GM23338 (cell line): Measurements from ENCODE around the gene CFAP65.

Source experiments
- CREB1 ChIP-seq: fragments of 250-450 bp; sonication (Bioruptor Pico); IDR thresholded peaks from 2 replicates; pipeline ENCODE4 v1.5.0; 2020; ENCODE audit warnings: low read depth, mild to moderate bottlenecking, moderate library complexity
- CTCF ChIP-seq, 2 experiments: fragments of 200-600 bp in 1 of 2; sonication (generic) in 1 of 2; conservative IDR thresholded peaks; 2 replicates each; pipeline versions ENCODE4 v1.5.1 to v1.6.1; 2016 to 2017; ENCODE audit warnings: antibody characterized with exemption in 2 of 2, low read depth in 2 of 2, mild to moderate bottlenecking in 2 of 2, moderate library complexity in 1 of 2
- ETS1 ChIP-seq: IDR thresholded peaks from 2 replicates; pipeline ENCODE4 v1.6.1; 2016; ENCODE audit warnings: antibody characterized with exemption
- EZH2 ChIP-seq: fragments of 200-600 bp; sonication (generic); IDR thresholded peaks from one replicate; pipeline ENCODE4 v1.8.0; 2017; ENCODE audit warnings: antibody characterized with exemption, mild to moderate bottlenecking, low read depth; ENCODE audit not compliant: unreplicated experiment
- EZH2phosphoT487 ChIP-seq: fragments of 200-600 bp; sonication (generic); IDR thresholded peaks from one replicate; pipeline ENCODE4 v1.8.1; 2018; ENCODE audit warnings: antibody characterized with exemption; ENCODE audit not compliant: unreplicated experiment
- JUNB ChIP-seq: IDR thresholded peaks from one replicate; pipeline ENCODE4 v1.6.1; 2016; ENCODE audit warnings: antibody characterized with exemption; ENCODE audit not compliant: unreplicated experiment
- NANOG ChIP-seq: IDR thresholded peaks from 2 replicates; pipeline ENCODE4 v1.6.1; 2016; ENCODE audit warnings: antibody characterized with exemption, borderline replicate concordance
- POLR2AphosphoS5 ChIP-seq: IDR thresholded peaks from 2 replicates; pipeline ENCODE4 v1.6.1; 2016; ENCODE audit warnings: antibody characterized with exemption, low read depth
- REST ChIP-seq: IDR thresholded peaks from one replicate; pipeline ENCODE4 v1.6.1; 2018; ENCODE audit warnings: antibody characterized with exemption; ENCODE audit not compliant: unreplicated experiment
- STAT1 ChIP-seq: IDR thresholded peaks from one replicate; pipeline ENCODE4 v1.6.1; 2016; ENCODE audit warnings: antibody characterized with exemption; ENCODE audit not compliant: unreplicated experiment
- ZNF114 ChIP-seq: fragments of 250-450 bp; sonication (Bioruptor Pico); IDR thresholded peaks from 2 replicates; pipeline ENCODE4 v1.5.0; 2020; ENCODE audit warnings: mild to moderate bottlenecking, moderate library complexity
- ZNF331 ChIP-seq: fragments of 250-450 bp; sonication (Bioruptor Pico); IDR thresholded peaks from 2 replicates; pipeline ENCODE4 v1.5.0; 2020; ENCODE audit warnings: low read depth, mild to moderate bottlenecking, moderate library complexity
- ZNF462 ChIP-seq: fragments of 250-450 bp; sonication (Bioruptor Pico); IDR thresholded peaks from 2 replicates; pipeline ENCODE4 v1.5.0; 2020; ENCODE audit warnings: mild to moderate bottlenecking, moderate library complexity

DNA sequence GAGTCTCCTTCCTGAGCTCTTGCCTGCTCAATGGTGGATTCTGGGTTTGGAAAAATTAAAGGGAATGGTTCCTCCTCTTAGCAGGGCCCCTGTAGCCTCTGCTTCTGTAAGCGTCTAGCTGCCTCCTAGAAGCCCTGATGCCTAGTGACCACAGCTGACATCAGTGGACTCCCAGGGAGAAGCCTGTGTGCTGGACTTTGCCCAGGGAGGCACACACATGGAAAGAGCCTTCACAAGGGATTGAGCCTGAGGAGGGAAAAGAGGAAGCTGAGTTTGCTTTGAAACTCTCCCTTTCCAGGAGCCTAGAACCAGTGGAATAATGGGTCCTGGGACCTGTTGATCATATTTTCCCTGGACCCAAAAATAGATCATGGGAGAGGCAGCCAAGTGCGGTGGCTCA, 1.4 kb upstream of the CFAP65 start:
- no peak for TF ChIP-seq EZH2phosphoT487
- no peak for TF ChIP-seq CTCF (conservative IDR thresholded peaks at IDR 0.05; ENCODE audit: low read depth in 2 of 2)
- no peak for TF ChIP-seq POLR2AphosphoS5
- TF ChIP-seq REST, result no peak
- no peak for TF ChIP-seq ZNF331 (CRISPR knock-in tag)
- TF ChIP-seq EZH2, result no peak
- TF ChIP-seq CREB1, result no peak
- no peak for TF ChIP-seq ZNF114 (CRISPR knock-in tag)
- no peak for TF ChIP-seq ETS1
- no peak for TF ChIP-seq NANOG
- no peak for TF ChIP-seq STAT1
- no peak for TF ChIP-seq JUNB
- TF ChIP-seq ZNF462 (CRISPR knock-in tag), result no peak
